ENCODE data around the gene ZNF778. TPM values are rescaled to one million over a fixed set of nuclear protein-coding genes. Genes with fewer than 3 reads are reported as not detected.

The ZNF778 gene
- total RNA-seq, 2 experiments from 2014 or later: 4.3 to 6.2 TPM

DNA sequence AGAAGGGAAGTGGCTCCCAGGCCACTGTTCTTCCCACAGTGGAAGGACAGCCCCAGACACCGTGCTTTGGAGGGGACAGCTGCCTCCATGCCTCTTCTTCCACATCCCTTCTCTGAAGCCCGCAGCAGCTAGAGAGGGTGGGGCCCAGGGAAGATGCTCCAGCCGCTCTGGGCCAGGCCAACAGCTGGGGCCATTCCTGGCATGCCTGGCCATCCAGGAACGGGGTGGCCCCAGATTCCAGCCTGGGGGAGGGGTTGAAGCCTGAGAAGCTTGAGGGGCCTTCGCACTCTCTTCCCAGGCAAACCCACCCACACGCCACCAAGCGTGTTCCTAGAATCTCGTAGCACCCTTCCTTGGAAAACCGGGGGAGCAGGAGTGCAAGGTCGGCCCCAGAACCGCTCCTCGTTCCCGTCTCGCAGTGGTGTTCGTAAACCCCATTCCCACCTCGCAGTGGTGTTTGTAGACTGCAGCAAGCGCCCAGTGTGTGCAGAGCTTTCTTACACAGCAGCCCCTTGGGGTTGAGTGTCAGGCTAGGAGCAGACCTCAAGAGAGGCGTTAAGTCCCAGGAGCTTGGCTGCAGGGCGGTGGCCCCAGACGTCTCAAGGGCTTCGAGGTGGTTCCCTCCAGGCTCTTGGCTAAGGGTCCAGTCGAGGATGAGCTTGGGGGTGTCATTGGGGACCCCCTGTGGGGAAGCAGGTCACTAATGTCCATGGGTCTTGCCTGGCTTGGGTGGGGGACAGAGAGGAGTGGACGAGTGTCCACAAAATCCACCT is 43.3 kb upstream of the ZNF778 start:
- Mint-ChIP-seq H3K27me3 (peaks cover 2% of the 10 kb centered on the region), H3K4me3 (no peak overlapping the region), H3K36me3 (ENCODE audit: low read depth) (no peaks in the 10 kb centered on the region), H3K4me1 (ENCODE audit: low read depth) (peaks cover 9% of the 10 kb centered on the region), H3K9me3 (no peaks in the 10 kb centered on the region), H3K27ac (no peak overlapping the region)
- ChIA-PET POLR2A (interaction anchor here (1.2 to 1.6 kb wide), 3 partner anchors 14 to 361 kb away, joined by 3 to 5 read pairs (median 3); partner anchors contain the start of gene ACSF3), CTCF (no interaction called here)
- DNase-seq: no peak
- no peak for ATAC-seq
- TF ChIP-seq, protein P1, sequence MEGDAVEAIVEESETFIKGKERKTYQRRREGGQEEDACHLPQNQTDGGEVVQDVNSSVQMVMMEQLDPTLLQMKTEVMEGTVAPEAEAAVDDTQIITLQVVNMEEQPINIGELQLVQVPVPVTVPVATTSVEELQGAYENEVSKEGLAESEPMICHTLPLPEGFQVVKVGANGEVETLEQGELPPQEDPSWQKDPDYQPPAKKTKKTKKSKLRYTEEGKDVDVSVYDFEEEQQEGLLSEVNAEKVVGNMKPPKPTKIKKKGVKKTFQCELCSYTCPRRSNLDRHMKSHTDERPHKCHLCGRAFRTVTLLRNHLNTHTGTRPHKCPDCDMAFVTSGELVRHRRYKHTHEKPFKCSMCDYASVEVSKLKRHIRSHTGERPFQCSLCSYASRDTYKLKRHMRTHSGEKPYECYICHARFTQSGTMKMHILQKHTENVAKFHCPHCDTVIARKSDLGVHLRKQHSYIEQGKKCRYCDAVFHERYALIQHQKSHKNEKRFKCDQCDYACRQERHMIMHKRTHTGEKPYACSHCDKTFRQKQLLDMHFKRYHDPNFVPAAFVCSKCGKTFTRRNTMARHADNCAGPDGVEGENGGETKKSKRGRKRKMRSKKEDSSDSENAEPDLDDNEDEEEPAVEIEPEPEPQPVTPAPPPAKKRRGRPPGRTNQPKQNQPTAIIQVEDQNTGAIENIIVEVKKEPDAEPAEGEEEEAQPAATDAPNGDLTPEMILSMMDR (IDR thresholded peaks at IDR 0.05): no peak
- intact Hi-C loops (cut with micrococcal nuclease): loop anchor here (10.0 kb wide), 1 partner anchor 349 kb away; no protein-coding TSS in a partner anchor

DNA sequence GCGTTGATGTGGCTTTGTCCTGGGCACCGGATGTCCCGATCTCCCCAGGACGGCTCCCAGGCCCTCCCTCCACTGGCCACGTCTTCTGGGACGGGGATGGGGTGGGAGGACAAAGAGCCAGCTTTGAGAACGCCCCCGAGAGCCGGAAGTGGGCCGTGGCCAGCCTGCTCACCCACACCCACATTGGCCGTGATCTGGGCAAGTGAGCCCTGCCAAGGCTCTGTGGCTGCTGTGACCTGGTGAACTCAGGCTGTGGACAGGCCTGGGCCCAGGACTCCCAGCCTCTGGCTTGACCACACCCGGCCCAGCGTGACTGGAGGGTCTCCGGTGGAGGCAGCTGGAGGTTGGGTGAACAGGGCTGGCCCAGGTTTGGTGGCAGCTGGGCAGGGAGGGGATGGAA is 42.6 kb upstream of the ZNF778 start:
- ChIA-PET CTCF (no interaction called here), POLR2A (interaction anchor here (1.3 to 1.6 kb wide), 2 partner anchors 13 to 362 kb away, joined by 3 read pairs; no protein-coding TSS in a partner anchor)
- Mint-ChIP-seq H3K27me3 (peaks cover 2% of the 10 kb centered on the region), H3K4me1 (ENCODE audit: low read depth) (peaks cover 9% of the 10 kb centered on the region), H3K9me3 (no peaks in the 10 kb centered on the region), H3K4me3 (no peak overlapping the region), H3K36me3 (ENCODE audit: low read depth) (no peaks in the 10 kb centered on the region), H3K27ac (no peak overlapping the region)
- TF ChIP-seq, protein P1 (IDR thresholded peaks at IDR 0.05): no peak
- intact Hi-C loops (cut with micrococcal nuclease): loop anchor here (10.0 kb wide), 1 partner anchor 350 kb away; no protein-coding TSS in a partner anchor
- DNase-seq: no peak
- no peak for ATAC-seq

DNA sequence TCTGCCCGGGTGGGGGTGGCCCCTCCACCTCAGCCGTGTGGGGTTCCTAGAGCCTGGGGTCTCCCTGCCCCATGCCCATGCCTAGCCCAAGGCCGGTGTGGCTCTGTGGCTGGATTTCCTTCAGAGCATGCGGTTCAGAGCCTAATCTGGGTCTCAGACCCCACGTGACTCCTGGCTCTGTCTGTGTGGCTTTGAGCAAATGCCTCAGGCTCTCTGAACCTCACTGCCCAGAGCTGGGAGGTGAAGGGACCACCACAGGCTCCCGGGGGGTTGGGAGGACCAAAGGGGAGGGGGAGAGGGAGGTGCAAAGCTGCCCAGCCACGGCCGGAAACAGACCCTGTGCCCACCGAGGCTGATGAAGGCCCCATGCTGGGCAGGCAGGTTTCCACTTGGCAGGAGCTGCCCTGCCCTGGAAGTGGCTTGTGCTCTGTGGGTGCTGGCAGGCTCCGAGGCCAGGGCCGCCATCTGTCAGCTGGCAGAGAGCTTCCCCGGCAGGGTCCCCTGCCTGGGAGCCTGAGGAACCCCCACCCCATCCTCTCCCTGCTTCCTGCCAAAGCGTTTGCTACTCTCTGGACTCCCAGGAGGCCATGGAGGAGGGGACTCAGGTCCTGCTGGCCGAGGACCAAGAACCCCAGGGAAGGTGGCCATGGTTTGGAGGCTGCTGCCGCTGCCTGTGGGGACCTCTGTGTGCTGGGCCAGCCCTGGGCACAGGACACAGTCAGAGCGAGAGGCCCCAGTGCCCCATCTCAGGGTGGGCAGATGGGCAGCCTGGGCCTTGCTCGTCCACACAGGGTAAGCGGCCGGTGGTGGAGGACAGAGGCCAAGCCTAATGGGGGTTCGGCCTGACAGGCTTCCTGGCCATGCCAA is 42.0 kb upstream of the ZNF778 start:
- intact Hi-C loops (cut with micrococcal nuclease): loop anchor here (10.0 kb wide), 1 partner anchor 351 kb away; no protein-coding TSS in a partner anchor
- Mint-ChIP-seq H3K4me3 (no peak overlapping the region), H3K27ac (no peak overlapping the region), H3K9me3 (no peaks in the 10 kb centered on the region), H3K4me1 (ENCODE audit: low read depth) (peaks cover 5% of the 10 kb centered on the region), H3K27me3 (peaks cover 2% of the 10 kb centered on the region), H3K36me3 (ENCODE audit: low read depth) (no peaks in the 10 kb centered on the region)
- POLR2A ChIA-PET: interaction anchor here (1.6 kb wide), 1 partner anchor 12 kb away, joined by 3 read pairs; no protein-coding TSS in a partner anchor
- DNase-seq (no peak), ATAC-seq (no peak)
- TF ChIP-seq, protein P1 (IDR thresholded peaks at IDR 0.05): no peak
- CTCF ChIA-PET: no interaction called here

DNA sequence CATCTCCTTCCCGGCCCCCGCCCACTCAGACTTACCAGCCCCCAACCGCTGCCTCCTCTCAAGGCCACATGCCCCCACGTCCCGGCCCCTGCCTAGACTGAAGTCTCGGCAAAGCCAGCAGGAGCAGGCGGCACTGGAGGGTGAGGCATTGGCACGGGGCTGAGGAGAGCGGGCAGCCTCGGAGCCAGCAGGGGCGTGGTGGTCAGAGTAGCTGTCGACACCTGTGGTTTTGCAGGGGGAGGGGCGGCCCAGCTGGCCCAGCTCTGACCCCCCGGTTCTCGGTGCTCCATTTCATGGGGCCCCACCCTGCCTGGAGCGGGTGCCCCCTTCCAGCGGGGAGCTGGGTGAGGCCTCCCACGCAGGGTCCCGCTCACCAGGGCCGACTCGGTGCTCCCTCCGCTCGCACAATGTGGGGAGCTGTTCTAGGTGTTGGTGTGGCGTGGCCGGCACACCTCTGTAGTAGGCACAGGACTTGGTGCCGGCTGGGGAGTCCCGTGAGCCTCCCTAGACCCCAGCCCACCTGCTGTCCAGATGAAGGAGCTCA is 41.3 kb upstream of the ZNF778 start:
- H3K9me3 Mint-ChIP-seq: no peaks in the 10 kb centered on the region
- DNase-seq (no peak), ATAC-seq (no peak)
- intact Hi-C loops (cut with micrococcal nuclease): loop anchor here (10.0 kb wide), 1 partner anchor 351 kb away; no protein-coding TSS in a partner anchor
- no peak overlapping the region for H3K4me3 Mint-ChIP-seq
- H3K36me3 Mint-ChIP-seq (ENCODE audit: low read depth): no peaks in the 10 kb centered on the region
- ChIA-PET CTCF (interaction anchor here (0.9 kb wide), 1 partner anchor 9 kb away, joined by 4 read pairs; no protein-coding TSS in a partner anchor), POLR2A (interaction anchor here (1.6 kb wide), 1 partner anchor 12 kb away, joined by 3 read pairs; no protein-coding TSS in a partner anchor)
- no peaks in the 10 kb centered on the region for H3K27me3 Mint-ChIP-seq
- TF ChIP-seq, protein P1 (IDR thresholded peaks at IDR 0.05): no peak
- H3K27ac Mint-ChIP-seq: no peak overlapping the region
- no peaks in the 10 kb centered on the region for H3K4me1 Mint-ChIP-seq (ENCODE audit: low read depth)

Measured in activated CD8-positive, alpha-beta T cell treated with anti-CD3 and anti-CD28 coated beads for 36 hours (primary cell).